ENCODE measurements around the gene BRSK1. TPM values are rescaled to one million over a fixed set of nuclear protein-coding genes. Genes with fewer than 3 reads are reported as not detected.

Gene BRSK1
- total and polyA plus RNA-seq, 10 donors = 0.70 to 2.9 (median 1.6) TPM

GRCh38 chr19:55333870-55334269 lies 50.1 kb downstream of the BRSK1 start:
- Histone ChIP-seq H3K36me3 (no peaks in the 10 kb centered on the region), H3K4me3 (no peak overlapping the region), H3K9me3 (no peaks in the 10 kb centered on the region), H3K27me3 (replicated peaks in 1 of 7) (peaks cover 0 to 64% (median 5%) of the 10 kb centered on the region in 7 donors), H3K27ac (no peak overlapping the region), H3K4me1 (peaks cover 0 to 16% (median 4%) of the 10 kb centered on the region in 6 donors)
- intact Hi-C loops (cut with DNase I; ENCODE audit: low total_unique reads) = no loop called here
- 82 to 90% (median 86%) methylated on average over 10 to 11 of the region's 11 CpGs for WGBS, 5 donors
- no peak for TF ChIP-seq CTCF (IDR thresholded peaks at IDR 0.05 in 8 of 11, conservative IDR thresholded peaks at IDR 0.05 in 3 of 11)
- no peak for TF ChIP-seq POLR2AphosphoS5 (IDR thresholded peaks at IDR 0.05)
- TF ChIP-seq POLR2A (IDR thresholded peaks at IDR 0.05) = no peak
- DNase-seq = no peak

- Histone ChIP-seq H3K27me3 (replicated peaks in 1 of 7) (peaks cover 0 to 58% (median 5%) of the 10 kb centered on the region in 7 donors), H3K4me3 (no peak overlapping the region), H3K9me3 (no peaks in the 10 kb centered on the region), H3K36me3 (no peaks in the 10 kb centered on the region), H3K4me1 (peaks cover 10 to 31% (median 17%) of the 10 kb centered on the region in 6 donors), H3K27ac (no peak overlapping the region)
- TF ChIP-seq POLR2AphosphoS5 (IDR thresholded peaks at IDR 0.05) = no peak
- no peak for DNase-seq
- intact Hi-C loops (cut with DNase I; ENCODE audit: low total_unique reads) = no loop called here
- WGBS, 5 donors = 78 to 86% (median 83%) methylated on average over 7 of the region's 7 CpGs
Observed at GRCh38 chr19:55336101-55336500, 52.3 kb downstream of the BRSK1 start.

- WGBS, 5 donors = 0 to 2% (median 1%) methylated on average over 51 to 63 of the region's 63 CpGs
- peak within 1 kb of the TSS; percentile 72 to 97 (median 91) for H3K27ac ChIP-seq
- TF ChIP-seq POLR2A (IDR thresholded peaks at IDR 0.05) (peak in 1 of 3 donors; percentile 32), POLR2AphosphoS5 (IDR thresholded peaks at IDR 0.05) (peak; percentile 98 to 99 (median 99)), CTCF (IDR thresholded peaks at IDR 0.05 in 8 of 11, conservative IDR thresholded peaks at IDR 0.05 in 3 of 11) (peak; percentile 35 to 85 (median 66))
- H3K36me3 ChIP-seq = peaks cover 0 to 27% (median 0%) of the 10 kb centered on the region in 6 donors
- intact Hi-C loops (cut with DNase I; ENCODE audit: low total_unique reads) = no loop called here
- DNase-seq = peak; percentile 100
- H3K27me3 ChIP-seq (replicated peaks in 1 of 7) = peaks cover 0 to 41% (median 0%) of the 10 kb centered on the region in 7 donors
- H3K9me3 ChIP-seq = no peaks in the 10 kb centered on the region
- peaks cover 10 to 35% (median 22%) of the 10 kb centered on the region in 6 donors for H3K4me1 ChIP-seq
- peak within 1 kb of the TSS; percentile 45 to 75 (median 58) for H3K4me3 ChIP-seq
Observed at GRCh38 chr19:55339105-55339888, 55.5 kb downstream of the BRSK1 start, which contains the start of gene KMT5C. Gene KMT5C (plus strand): TSS chr19:55339876. CDS start chr19:55341937, 2,061 bp downstream.

GRCh38 chr19:55339889-55340783 lies 56.3 kb downstream of the BRSK1 start:
- H3K27me3 ChIP-seq (replicated peaks in 1 of 7) = peaks cover 0 to 32% (median 0%) of the 10 kb centered on the region in 7 donors
- WGBS, 5 donors = 4 to 8% (median 5%) methylated on average over 15 to 36 of the region's 44 CpGs
- H3K9me3 ChIP-seq = no peaks in the 10 kb centered on the region
- TF ChIP-seq POLR2AphosphoS5 (IDR thresholded peaks at IDR 0.05) (no peak), CTCF (IDR thresholded peaks at IDR 0.05 in 8 of 11, conservative IDR thresholded peaks at IDR 0.05 in 3 of 11) (peak in 1 of 11 experiments; percentile 2), POLR2A (IDR thresholded peaks at IDR 0.05) (peak in 2 of 3 donors; percentile 38 to 85)
- H3K36me3 ChIP-seq = peaks cover 0 to 36% (median 0%) of the 10 kb centered on the region in 6 donors
- intact Hi-C loops (cut with DNase I; ENCODE audit: low total_unique reads) = no loop called here
- H3K4me1 ChIP-seq = peaks cover 10 to 35% (median 22%) of the 10 kb centered on the region in 6 donors
- peak overlapping the region; percentile 45 to 75 (median 58) for H3K4me3 ChIP-seq
- H3K27ac ChIP-seq = peak overlapping the region; percentile 60 to 97 (median 91)
- peak; percentile 83 for DNase-seq
